Keratinocyte (primary cell): ENCODE data around the gene MRPS35. TPM values are rescaled to one million over a fixed set of nuclear protein-coding genes. Genes with fewer than 3 reads are reported as not detected.

Experiments
- DNase-seq: peaks from one replicate; pipeline ENCODE4 v3.0.0-alpha.2; 2011; ENCODE audit warnings: low read depth, missing footprints, low spot score
- FAIRE-seq: peaks from 2 replicates; lab custom pipeline; 2011; peaks lifted over from hg19 to GRCh38; lab: Jason Lieb, UNC
- H2AFZ ChIP-seq: 2 replicates; pipeline ENCODE4 v1.6.0; 2012; ENCODE audit warnings: low read length, control low read depth, inconsistent platforms; ENCODE audit not compliant: control insufficient read depth
- H3K27ac ChIP-seq: 2 replicates; pipeline ENCODE4 v1.5.1; 2011; ENCODE audit warnings: low read length; ENCODE audit not compliant: control insufficient read depth, insufficient read depth
- H3K27me3 ChIP-seq: 3 replicates; pipeline ENCODE4 v1.6.0; 2011; ENCODE audit warnings: low read length; ENCODE audit not compliant: control insufficient read depth, insufficient read depth; ENCODE audit errors: extremely low read depth
- H3K36me3 ChIP-seq, 2 experiments: 2 replicates in 1 of 2; 3 replicates in 1 of 2; pipeline ENCODE4 v1.5.1; 2011; ENCODE audit warnings: low read length in 2 of 2, mild to moderate bottlenecking in 1 of 2; ENCODE audit not compliant: control insufficient read depth in 2 of 2, insufficient read depth in 2 of 2; ENCODE audit errors: extremely low read depth in 1 of 2
- H3K4me1 ChIP-seq: 3 replicates; pipeline ENCODE4 v1.5.1; 2011; ENCODE audit warnings: low read length; ENCODE audit not compliant: control insufficient read depth, insufficient read depth; ENCODE audit errors: extremely low read depth
- H3K4me2 ChIP-seq: 3 replicates; pipeline ENCODE4 v1.6.0; 2011; ENCODE audit warnings: low read depth, low read length; ENCODE audit not compliant: control insufficient read depth, insufficient read depth; ENCODE audit errors: extremely low read depth
- H3K4me3 ChIP-seq, 3 experiments: fragments of 200-600 bp in 1 of 3; sonication (generic) in 1 of 3; 2 replicates in 2 of 3; 3 replicates in 1 of 3; pipeline ENCODE4 v1.5.1; 2011 to 2016; ENCODE audit warnings: low read length in 3 of 3, mild to moderate bottlenecking in 3 of 3, control low read depth in 2 of 3, inconsistent platforms in 1 of 3, low read depth in 1 of 3, mixed read lengths in 1 of 3, mixed run types in 1 of 3, moderate library complexity in 1 of 3; ENCODE audit not compliant: control insufficient read depth in 2 of 3, insufficient read depth in 2 of 3; ENCODE audit errors: extremely low read depth in 1 of 3
- H3K79me2 ChIP-seq: 2 replicates; pipeline ENCODE4 v1.6.0; 2012; ENCODE audit warnings: low read length; ENCODE audit not compliant: control insufficient read depth, insufficient read depth
- H3K9ac ChIP-seq: 3 replicates; pipeline ENCODE4 v1.6.0; 2011; ENCODE audit warnings: low read length; ENCODE audit not compliant: control insufficient read depth, insufficient read depth; ENCODE audit errors: extremely low read depth
- H3K9me1 ChIP-seq: 3 replicates; pipeline ENCODE4 v1.6.0; 2011; ENCODE audit warnings: low read length; ENCODE audit not compliant: control insufficient read depth, insufficient read depth; ENCODE audit errors: extremely low read depth
- H3K9me3 ChIP-seq: 2 replicates; pipeline ENCODE4 v1.5.1; 2012; ENCODE audit warnings: low read depth, low read length; ENCODE audit not compliant: control insufficient read depth
- H4K20me1 ChIP-seq: 3 replicates; pipeline ENCODE4 v1.6.0; 2011; ENCODE audit warnings: low read length; ENCODE audit not compliant: control insufficient read depth, insufficient read depth; ENCODE audit errors: extremely low read depth
- CTCF ChIP-seq, 3 experiments: IDR thresholded peaks in 1 of 3; conservative IDR thresholded peaks in 1 of 3; optimal IDR thresholded peaks in 1 of 3; 2 replicates in 2 of 3; 3 replicates in 1 of 3; pipeline versions ENCODE3 to v1.5.1; 2011; ENCODE audit warnings: low read length in 3 of 3, mild to moderate bottlenecking in 3 of 3, moderate library complexity in 2 of 3, control low read depth in 1 of 3, inconsistent platforms in 1 of 3; ENCODE audit not compliant: insufficient read depth in 2 of 3; ENCODE audit errors: extremely low read depth in 1 of 3
- EZH2 ChIP-seq: IDR thresholded peaks from one replicate; pipeline ENCODE4 v1.6.1; 2012; ENCODE audit warnings: inconsistent platforms, mild to moderate bottlenecking, low read length, moderate library complexity
- dilution Hi-C: fragments of 300-500 bp; cut with MboI; formaldehyde crosslinking; loops from one replicate; pipeline ENCODE4 v1.7.0; 2020; ENCODE audit warnings: low sequenced_read_pairs; ENCODE audit not compliant: extremely low pct_ligation_motif_present
- polyA plus RNA-seq, 5 experiments: library from polyadenylated mRNA; depleted of rRNA in 3 of 5; stranded (reverse) in 3 of 5; stranded (forward) in 1 of 5; unstranded in 1 of 5; fragments of >200 nt; gene quantifications; 1 replicate in 1 of 5; 2 replicates in 3 of 5; 3 replicates in 1 of 5; pipeline versions ENCODE4 v1.2.1 to v1.2.3, GENCODE V29; 2011 to 2012; ENCODE audit warnings: missing spikeins in 2 of 5, low read depth in 1 of 5, low replicate concordance in 1 of 5

MRPS35 gene
- polyA plus RNA-seq, 1 donor (not counting 4 experiments of a cell fraction or from before 2014, with no cell fraction given), result 60.1 TPM

GRCh38 chr12:27673101-27673718, 37.4 kb upstream of the MRPS35 start:
- dilution Hi-C loops, result no loop called here
- H3K4me1 ChIP-seq, result no peaks in the 10 kb centered on the region
- no peak overlapping the region for H3K4me3 ChIP-seq
- H3K79me2 ChIP-seq, result no peaks in the 10 kb centered on the region
- FAIRE-seq, result no peak
- TF ChIP-seq CTCF (optimal IDR thresholded peaks at IDR 0.05 in 1 of 3, IDR thresholded peaks at IDR 0.05 in 1 of 3, conservative IDR thresholded peaks at IDR 0.05 in 1 of 3; ENCODE audit: extremely low read depth in 1 of 3, insufficient read depth in 2 of 3, low read length in 3 of 3), result no peak
- no peak for TF ChIP-seq EZH2
- H3K9me1 ChIP-seq, result no peaks in the 10 kb centered on the region
- no peaks in the 10 kb centered on the region for H3K9me3 ChIP-seq
- no peak overlapping the region for H2AFZ ChIP-seq
- no peak overlapping the region for H3K27ac ChIP-seq
- no peaks in the 10 kb centered on the region for H3K27me3 ChIP-seq
- H3K36me3 ChIP-seq, result peaks cover 19 to 26% of the 10 kb centered on the region in 2 experiments
- H3K9ac ChIP-seq, result no peak overlapping the region
- H3K4me2 ChIP-seq, result no peak overlapping the region
- DNase-seq, result no peak
- H4K20me1 ChIP-seq, result no peaks in the 10 kb centered on the region

- Histone ChIP-seq H3K4me2 (no peak overlapping the region), H3K27ac (no peak overlapping the region), H3K79me2 (no peaks in the 10 kb centered on the region), H3K9ac (no peak overlapping the region), H3K36me3 (peaks cover 23 to 36% of the 10 kb centered on the region in 2 experiments), H3K4me3 (no peak overlapping the region), H3K9me3 (no peaks in the 10 kb centered on the region), H2AFZ (no peak overlapping the region), H4K20me1 (no peaks in the 10 kb centered on the region), H3K27me3 (no peaks in the 10 kb centered on the region), H3K9me1 (no peaks in the 10 kb centered on the region), H3K4me1 (no peaks in the 10 kb centered on the region)
- FAIRE-seq (no peak), DNase-seq (no peak)
- TF ChIP-seq EZH2 (no peak), CTCF (optimal IDR thresholded peaks at IDR 0.05 in 1 of 3, IDR thresholded peaks at IDR 0.05 in 1 of 3, conservative IDR thresholded peaks at IDR 0.05 in 1 of 3; ENCODE audit: extremely low read depth in 1 of 3, insufficient read depth in 2 of 3, low read length in 3 of 3) (no peak)
- dilution Hi-C loops, result no loop called here
Observed at GRCh38 chr12:27674989-27675388, 35.6 kb upstream of the MRPS35 start.
